Bronchus fibroblast of lung (primary cell): Measurements from ENCODE around the gene OPTC. TPM values are rescaled to one million over a fixed set of nuclear protein-coding genes. Genes with fewer than 3 reads are reported as not detected.

ENCODE experiments used
- total RNA-seq: library from RNA; depleted of rRNA; stranded (reverse); fragments of >200 nt; gene quantifications from 2 replicates; pipeline ENCODE4 v1.2.3, GENCODE V29; 2015

OPTC gene
- total RNA-seq = not detected in 2 replicates

GRCh38 chr1:203493901-203494300 is at the start of gene OPTC:
OPTC (plus strand) TSS chr1:203494153; CDS start chr1:203496006, 1,853 bp downstream.

GRCh38 chr1:203475012-203475981 is 18.7 kb upstream of the OPTC start, which contains the start of gene PRELP:
PRELP (plus strand) TSS chr1:203475806; CDS start chr1:203483185, 7,379 bp downstream.

Other genes with a start within 250 kb of the OPTC start
- 5.5 and 7.1 TPM in 2 replicates for gene BTG2, start 188.6 kb upstream of the OPTC start, total RNA-seq
- 2.2 TPM in 2 replicates for gene FMOD, start 143.0 kb upstream of the OPTC start, total RNA-seq
- gene PRELP, start 18.3 kb upstream of the OPTC start, total RNA-seq = under 0.01 TPM in 2 replicates
- 58.5 and 59.6 TPM in 2 replicates for gene ATP2B4, start 132.7 kb downstream of the OPTC start, total RNA-seq